AG09319 (cell line): ENCODE measurements around the gene RNFT2.

ENCODE experiments used
- DNase-seq: peaks from one replicate; pipeline ENCODE4 v3.0.0-alpha.2; 2010; ENCODE audit warnings: low read depth; ENCODE audit errors: extremely low read depth
- TF ChIP-seq, protein P1 (sequence below): IDR thresholded peaks from 2 replicates; pipeline ENCODE4 v1.5.1; 2011; ENCODE audit warnings: low read depth, mild to moderate bottlenecking, inconsistent platforms, low read length, moderate library complexity

Gene RNFT2

DNA sequence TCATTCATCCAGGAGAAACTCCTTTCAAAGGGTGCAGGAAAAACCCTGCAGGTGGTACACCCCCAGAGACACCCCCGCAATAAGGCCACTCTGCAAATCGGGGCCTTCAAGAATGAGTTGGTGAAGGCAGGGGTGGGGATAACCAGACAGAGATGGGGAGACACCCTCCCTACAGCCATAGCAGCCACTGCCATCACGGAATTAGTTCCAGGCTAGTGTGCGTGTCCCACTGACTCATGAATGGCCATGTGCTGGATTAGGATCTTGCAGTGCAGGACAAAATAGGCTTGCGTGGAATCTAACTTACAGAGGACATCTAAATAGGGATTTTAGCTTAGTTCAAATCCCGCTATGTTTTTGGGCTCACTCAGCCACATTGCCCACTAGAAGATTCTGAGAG lies 38.0 kb upstream of the RNFT2 start:
- TF ChIP-seq, protein P1, sequence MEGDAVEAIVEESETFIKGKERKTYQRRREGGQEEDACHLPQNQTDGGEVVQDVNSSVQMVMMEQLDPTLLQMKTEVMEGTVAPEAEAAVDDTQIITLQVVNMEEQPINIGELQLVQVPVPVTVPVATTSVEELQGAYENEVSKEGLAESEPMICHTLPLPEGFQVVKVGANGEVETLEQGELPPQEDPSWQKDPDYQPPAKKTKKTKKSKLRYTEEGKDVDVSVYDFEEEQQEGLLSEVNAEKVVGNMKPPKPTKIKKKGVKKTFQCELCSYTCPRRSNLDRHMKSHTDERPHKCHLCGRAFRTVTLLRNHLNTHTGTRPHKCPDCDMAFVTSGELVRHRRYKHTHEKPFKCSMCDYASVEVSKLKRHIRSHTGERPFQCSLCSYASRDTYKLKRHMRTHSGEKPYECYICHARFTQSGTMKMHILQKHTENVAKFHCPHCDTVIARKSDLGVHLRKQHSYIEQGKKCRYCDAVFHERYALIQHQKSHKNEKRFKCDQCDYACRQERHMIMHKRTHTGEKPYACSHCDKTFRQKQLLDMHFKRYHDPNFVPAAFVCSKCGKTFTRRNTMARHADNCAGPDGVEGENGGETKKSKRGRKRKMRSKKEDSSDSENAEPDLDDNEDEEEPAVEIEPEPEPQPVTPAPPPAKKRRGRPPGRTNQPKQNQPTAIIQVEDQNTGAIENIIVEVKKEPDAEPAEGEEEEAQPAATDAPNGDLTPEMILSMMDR, result no peak
- no peak for DNase-seq

DNA sequence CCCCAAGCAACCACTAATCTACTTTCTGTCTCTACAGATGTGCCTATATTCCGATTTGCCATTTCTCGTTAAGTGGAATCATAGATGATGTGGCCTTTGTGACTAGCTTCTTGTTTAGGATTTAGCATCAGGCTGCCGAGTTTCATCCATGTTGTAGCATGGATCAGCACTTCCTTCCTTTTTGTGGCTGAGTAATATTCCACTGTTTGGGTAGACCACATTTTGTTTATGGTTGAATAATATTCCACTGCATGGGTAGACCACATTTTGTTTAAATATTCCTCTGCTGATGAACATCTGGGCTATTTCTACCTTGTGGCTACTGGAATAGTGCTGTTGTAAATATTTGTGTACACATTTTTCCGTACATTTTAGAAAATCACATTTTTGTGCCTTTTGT lies 36.7 kb upstream of the RNFT2 start:
- TF ChIP-seq, protein P1, result no peak
- DNase-seq, result no peak

DNA sequence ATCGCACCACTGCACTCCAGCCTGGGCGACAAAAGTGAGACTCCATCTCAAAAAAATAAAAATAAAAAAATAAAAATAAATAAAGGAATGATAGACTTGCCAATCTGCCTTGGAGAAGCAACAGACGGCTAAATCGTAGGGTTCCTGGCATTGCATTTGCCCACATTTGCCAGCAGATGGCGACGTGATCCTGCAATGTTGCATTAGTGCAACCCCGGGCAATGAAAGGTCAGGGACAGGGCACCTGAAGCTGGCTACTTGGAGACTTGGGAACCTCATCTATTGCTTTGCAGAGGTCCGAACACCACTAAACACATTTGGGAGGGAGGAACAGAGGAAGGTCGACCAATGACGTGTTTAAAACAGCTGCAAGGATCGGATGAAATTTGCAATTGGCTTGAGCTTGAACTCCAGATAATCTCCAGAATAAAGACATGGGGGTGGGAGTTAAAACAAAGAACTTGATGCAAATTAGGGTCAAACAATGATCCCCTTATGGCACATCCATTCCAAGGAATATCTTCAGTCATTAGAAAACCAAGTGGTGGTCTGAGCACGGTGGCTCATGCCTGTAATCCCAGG lies 34.8 kb upstream of the RNFT2 start:
- no peak for DNase-seq
- TF ChIP-seq, protein P1, result peak; percentile 90

DNA sequence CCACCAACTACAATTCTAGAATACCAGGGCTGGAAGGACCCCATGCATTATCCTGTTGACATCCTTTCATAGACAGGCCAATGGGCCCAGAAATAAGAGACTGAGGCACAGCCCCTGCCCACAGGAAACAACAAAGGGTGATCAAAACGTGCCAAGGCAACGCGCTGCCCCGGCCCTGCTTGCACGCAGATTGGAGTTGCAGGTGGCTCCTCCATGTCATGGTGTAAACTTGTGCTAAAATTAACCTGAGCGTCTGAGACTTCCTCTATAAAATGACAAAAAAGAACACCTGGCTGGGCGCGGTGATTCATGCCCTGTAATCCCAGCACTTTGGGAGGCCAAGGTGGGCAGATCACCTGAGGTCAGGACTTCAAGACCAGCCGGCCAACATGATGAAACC lies 30.4 kb upstream of the RNFT2 start:
- no peak for DNase-seq
- TF ChIP-seq, protein P1, result no peak

DNA sequence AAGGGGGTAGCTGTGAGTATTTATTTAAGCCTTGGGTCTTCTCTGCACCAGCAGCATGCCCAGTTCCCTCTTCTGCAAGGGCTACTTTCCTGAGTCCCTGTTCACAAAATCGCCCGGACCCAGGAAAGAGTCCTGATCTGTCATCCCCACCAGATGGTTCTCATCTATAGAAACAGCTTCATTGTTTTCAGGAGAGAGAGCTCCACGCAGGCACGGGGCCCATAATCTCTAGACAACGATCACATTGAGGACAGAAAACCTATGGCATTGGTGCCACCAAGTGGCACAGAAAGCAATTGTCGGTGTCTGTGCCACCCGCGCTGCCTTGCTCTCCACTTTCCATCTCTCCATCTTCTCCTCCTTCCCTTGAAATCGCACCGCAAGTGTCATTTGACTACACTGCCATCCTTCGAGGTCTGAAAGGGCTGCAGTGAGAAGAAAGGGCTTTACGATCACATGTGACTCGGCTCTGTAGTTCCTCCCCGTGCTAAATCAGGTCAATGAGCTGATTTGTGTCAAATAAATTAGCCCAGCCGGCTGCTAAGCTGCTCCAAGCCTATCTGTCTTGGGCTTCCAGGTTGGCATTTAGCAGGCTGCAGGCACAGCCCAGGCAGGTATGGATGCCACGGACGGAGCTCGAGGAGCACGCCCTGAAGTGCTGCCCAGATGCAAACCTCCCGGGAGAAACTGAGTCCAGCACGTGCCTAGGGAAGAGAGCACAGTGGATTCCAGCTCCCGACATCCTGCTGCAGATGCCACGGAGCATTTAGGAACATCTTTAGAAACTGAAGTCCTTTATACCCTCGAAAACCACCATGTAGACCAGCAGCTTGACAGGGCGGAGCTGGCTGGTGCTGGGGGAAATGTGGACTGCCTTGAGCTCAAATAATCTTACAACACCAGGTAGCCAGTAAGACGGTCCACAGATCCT lies 29.0 kb upstream of the RNFT2 start:
- TF ChIP-seq, protein P1, result peak; percentile 56
- peak; percentile 22 for DNase-seq

DNA sequence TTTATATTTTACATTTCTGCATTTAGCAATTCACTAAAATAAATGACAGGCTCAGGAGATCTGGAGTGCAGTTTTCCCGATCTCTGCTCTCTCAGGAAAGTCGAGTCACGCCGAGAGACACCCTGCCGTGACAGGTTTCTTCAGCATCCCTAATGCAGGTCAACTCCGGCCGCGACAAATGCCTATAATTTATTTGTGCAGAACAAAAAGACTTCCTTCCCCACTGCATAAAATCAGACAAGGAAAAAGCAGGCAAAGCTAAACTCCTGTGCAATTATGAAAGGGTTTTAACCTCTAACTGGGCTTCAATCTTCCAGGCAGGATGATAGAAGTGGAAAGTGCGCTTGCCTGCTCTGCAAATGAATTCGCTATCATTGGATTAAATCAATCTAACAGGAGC lies 28.3 kb upstream of the RNFT2 start:
- TF ChIP-seq, protein P1, result no peak
- no peak for DNase-seq
